Mesodermal cell (in vitro differentiated cells): Measurements from ENCODE around the gene EEF1B2.
"Not testable (repeated sequence)": the region's sequence is repeated elsewhere in the genome, so short reads cannot be mapped to it uniquely, and the experiment has no call there.

Source experiments
- H3K27ac ChIP-seq: 2 replicates; pipeline ENCODE4 v1.7.0; 2013; ENCODE audit warnings: mild to moderate bottlenecking, low read depth, low read length, moderate library complexity; ENCODE audit not compliant: severe bottlenecking
- H3K36me3 ChIP-seq: 2 replicates; pipeline ENCODE4 v1.7.1; 2013; ENCODE audit warnings: mild to moderate bottlenecking, low read length, moderate library complexity; ENCODE audit not compliant: control insufficient read depth, insufficient read depth
- H3K4me1 ChIP-seq: one replicate; pipeline ENCODE4 v1.7.1; 2013; ENCODE audit warnings: mild to moderate bottlenecking, low read length; ENCODE audit not compliant: insufficient read depth, control insufficient read depth, poor library complexity, severe bottlenecking
- H3K4me3 ChIP-seq: 2 replicates; pipeline ENCODE4 v1.7.0; 2013; ENCODE audit warnings: low read length, control low read depth, mild to moderate bottlenecking; ENCODE audit not compliant: insufficient read depth, poor library complexity, severe bottlenecking; ENCODE audit errors: extremely low read depth
- H3K9me3 ChIP-seq: 2 replicates; pipeline ENCODE4 v1.7.1; 2013; ENCODE audit warnings: mild to moderate bottlenecking, low read length, moderate library complexity; ENCODE audit not compliant: control insufficient read depth
- whole genome bisulfite sequencing, 2 experiments: methylation state at CpG; one replicate each; pipeline ENCODE4 v1.1.5; 2013; ENCODE audit warnings: missing lambda C conversion rate in 2 of 2; ENCODE audit not compliant: insufficient coverage in 2 of 2; 5-methylcytosine and 5-hydroxymethylcytosine counted together

EEF1B2 gene

DNA sequence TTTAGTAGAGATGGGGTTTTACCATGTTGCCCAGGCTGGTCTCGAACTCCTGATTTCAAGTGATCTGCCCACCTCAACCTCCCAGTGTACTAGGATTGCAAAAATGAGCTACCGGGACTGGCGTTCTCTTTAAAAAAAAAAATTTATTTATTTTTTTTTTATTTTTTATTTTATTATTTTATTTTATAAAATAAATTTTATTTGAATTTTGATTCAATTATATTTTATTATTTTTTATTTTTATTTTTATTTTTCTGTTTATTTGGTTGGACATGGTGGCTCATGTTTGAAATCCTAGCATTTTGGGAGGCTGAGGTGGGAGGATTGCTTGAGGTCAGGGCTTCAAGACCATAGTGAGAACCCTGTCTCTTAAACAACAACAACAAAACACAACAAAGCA is 32.5 kb downstream of the EEF1B2 start:
- Histone ChIP-seq H3K36me3 (no peaks in the 10 kb centered on the region), H3K9me3 (no peaks in the 10 kb centered on the region), H3K4me1 (no peaks in the 10 kb centered on the region), H3K27ac (no peak overlapping the region), H3K4me3 (no peak overlapping the region)
- WGBS, 2 experiments: no CpG with 5 or more reads among the region's 3 CpGs

DNA sequence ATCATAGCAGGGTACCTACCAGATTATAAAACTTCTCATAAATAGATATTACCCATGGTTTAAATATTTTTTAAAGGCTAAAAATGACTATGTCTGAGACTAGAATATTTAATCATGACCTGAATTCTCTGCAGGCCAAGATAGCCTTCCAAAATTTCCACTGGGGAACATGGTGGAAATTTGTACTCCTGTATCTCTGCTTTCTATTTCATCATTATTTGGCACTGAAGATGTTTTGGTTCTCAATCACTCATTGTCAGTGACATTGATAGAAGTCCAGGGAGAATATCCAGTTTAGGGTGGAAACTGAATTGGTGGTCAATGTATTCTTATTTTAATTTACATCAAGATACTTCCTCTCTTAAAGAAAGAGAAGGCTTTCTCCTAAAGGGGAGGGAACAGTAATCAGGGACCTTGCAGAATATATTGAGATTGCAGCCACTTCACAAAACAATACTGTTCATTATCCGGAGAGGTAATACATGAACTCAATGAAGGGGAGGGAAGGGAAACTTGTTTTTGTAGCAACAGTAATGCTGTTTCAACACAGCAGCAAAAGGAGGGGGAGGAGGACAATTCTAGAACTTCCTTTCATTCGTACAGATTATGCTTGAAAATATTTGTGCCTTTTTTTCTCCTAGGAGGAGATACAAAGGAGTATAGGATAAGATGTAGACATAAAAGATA is 34.1 kb downstream of the EEF1B2 start:
- Histone ChIP-seq H3K4me3 (no peak overlapping the region), H3K4me1 (no peaks in the 10 kb centered on the region), H3K9me3 (no peaks in the 10 kb centered on the region), H3K27ac (no peak overlapping the region), H3K36me3 (no peaks in the 10 kb centered on the region)
- 100% methylated on average over 1 of the region's 2 CpGs; no CpG with 5 or more reads in 1 of the 2 experiments for WGBS, 2 experiments

DNA sequence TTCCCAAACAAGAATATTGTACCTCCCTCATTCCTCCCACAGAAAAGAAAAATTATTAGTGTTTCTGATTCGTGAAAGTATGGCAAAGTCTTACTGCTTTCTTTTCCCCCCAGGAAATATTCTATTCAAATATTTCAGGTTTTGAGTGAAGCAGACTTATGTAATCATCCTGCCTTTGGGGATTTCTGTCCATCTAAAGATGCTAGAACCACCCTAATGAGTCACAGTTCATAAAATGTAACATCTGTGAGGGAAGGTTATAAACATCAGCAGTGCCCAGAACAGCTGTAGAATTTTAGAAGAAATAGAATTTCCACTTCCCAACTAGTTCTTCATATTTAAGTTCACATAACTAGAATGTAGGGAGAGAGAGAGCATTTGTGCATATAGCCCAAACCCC is 39.0 kb downstream of the EEF1B2 start:
- Histone ChIP-seq H3K4me3 (no peak overlapping the region), H3K36me3 (no peaks in the 10 kb centered on the region), H3K9me3 (no peaks in the 10 kb centered on the region), H3K27ac (no peak overlapping the region), H3K4me1 (no peaks in the 10 kb centered on the region)
- WGBS, 2 experiments: no CpG with 5 or more reads among the region's 1 CpG

DNA sequence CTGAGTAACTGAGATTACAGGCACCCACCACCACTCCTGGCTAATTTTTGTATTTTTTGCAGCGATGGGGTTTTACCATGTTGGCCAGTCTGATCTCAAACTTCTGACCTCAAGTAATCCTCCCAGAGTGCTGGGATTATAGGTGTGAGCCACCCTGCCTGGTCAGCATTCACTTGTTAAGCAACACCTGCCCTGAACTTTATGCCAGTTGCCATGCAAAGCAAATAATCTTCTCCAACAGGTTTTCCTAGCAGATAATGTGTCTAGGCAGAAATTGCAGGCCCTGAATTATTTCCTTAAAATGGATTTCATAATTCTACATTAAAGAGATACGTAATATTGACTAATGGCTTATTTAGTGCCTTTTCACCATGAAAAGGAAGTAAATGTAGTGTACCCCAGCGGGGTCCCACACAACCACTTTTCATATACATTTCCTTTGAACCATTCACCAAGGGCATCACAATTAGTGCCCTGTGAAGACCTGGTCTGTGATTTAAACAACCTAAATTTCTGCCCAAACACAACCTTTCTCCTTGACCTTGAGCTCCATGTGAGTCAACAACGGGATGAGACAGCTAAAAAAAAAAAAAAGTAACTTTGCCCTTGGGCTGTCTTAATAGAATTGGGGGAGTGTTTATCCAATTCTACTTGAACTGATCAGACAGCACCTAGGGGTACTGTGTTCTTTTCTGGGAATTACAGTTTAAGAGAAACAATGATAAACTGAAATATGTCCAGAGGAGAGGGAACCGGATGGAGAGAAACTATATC is 41.6 kb downstream of the EEF1B2 start:
- 86 to 95% methylated on average over 2 of the region's 5 CpGs for WGBS, 2 experiments
- Histone ChIP-seq H3K9me3 (no peaks in the 10 kb centered on the region), H3K4me3 (no peak overlapping the region), H3K4me1 (no peaks in the 10 kb centered on the region), H3K27ac (no peak overlapping the region), H3K36me3 (no peaks in the 10 kb centered on the region)

DNA sequence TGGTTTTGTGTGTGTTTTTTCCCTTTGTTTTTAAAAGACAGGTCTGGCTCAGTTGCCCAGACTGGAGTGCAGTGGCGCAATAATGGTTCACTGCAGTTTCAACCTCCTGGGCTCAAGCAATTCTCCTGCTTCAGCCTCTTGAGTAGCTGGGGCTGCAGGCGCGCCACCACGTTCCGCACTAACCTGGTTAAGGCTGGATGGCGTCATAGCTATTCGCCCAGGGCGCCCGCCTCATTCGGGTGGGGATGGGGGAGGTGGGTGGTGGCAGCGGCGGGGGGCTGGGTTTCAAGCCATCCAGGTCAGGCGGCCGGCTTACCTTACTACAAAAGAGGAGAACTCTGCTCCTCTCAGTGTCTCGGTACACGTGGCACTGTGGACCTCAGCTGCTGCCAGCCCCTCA is 42.8 kb downstream of the EEF1B2 start:
- Histone ChIP-seq H3K4me3 (no peak overlapping the region), H3K4me1 (no peaks in the 10 kb centered on the region), H3K27ac (no peak overlapping the region), H3K36me3 (no peaks in the 10 kb centered on the region), H3K9me3 (no peaks in the 10 kb centered on the region)
- WGBS, 2 experiments: 94 to 100% methylated on average over 6 to 10 of the region's 16 CpGs

DNA sequence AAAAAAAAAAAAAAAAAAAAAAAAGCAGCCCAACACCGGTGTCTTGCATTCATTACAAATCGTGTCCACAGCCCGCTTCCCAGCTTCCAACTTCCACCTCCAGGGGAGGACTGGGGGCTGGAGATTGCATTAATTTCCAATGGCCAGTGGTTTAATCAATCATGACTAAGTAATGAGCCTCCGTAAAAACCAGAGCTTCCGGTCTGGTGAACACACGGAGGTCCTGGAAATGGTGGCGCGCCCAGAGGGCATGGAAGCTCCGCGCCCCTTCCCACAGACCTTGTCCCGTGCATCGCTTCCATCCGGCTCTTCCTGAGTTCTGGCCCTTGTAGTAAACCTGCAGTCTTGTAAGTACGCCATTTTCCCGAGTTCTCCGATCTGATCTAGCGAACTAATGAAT is 43.6 kb downstream of the EEF1B2 start:
- no peaks in the 10 kb centered on the region for H3K9me3 ChIP-seq
- 95 to 97% methylated on average over 15 to 17 of the region's 17 CpGs for WGBS, 2 experiments
- H3K27ac ChIP-seq: no peak overlapping the region
- H3K4me1 ChIP-seq: no peaks in the 10 kb centered on the region
- no peak overlapping the region for H3K4me3 ChIP-seq
- no peaks in the 10 kb centered on the region for H3K36me3 ChIP-seq

DNA sequence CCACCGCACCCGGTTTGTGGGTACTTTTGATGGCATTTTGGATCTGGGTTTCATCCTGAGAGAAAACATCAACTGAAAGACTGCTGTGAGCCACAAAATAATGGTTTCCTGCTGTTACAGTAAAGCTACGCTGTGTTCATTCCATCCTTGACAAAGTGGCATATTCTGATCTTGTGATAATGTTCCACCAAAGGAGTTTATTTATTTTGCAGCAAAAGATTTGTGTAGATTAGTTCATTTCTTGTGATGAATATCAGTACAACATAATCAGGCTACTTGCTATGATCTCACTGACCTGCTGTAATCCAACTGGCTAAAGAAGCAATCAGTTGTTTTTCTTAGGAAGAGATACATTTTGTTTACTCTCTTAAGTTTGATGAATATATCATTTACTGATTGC is 45.0 kb downstream of the EEF1B2 start:
- Histone ChIP-seq H3K36me3 (no peaks in the 10 kb centered on the region), H3K4me1 (no peaks in the 10 kb centered on the region), H3K9me3 (no peaks in the 10 kb centered on the region), H3K4me3 (no peak overlapping the region), H3K27ac (no peak overlapping the region)
- WGBS, 2 experiments: 100% methylated on average over 2 to 3 of the region's 3 CpGs

DNA sequence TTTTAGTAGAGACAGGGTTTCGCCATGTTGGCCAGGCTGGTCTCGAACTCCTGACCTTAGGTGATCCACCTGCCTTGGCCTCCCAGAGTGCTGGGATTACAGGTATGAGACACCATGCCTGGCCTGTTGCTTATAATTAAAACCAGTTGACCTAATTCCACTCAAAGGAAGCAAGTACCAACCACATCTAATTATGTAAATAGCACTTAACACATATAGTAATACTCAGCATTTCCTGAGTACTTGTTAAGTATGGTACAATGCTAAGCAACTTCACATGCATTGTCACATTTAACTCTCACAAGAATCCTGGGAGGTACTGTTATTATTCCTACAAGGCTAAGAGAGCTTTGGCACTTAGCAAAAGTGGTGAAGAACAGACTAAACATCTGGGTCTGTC is 47.6 kb downstream of the EEF1B2 start:
- H3K4me3 ChIP-seq, H3K9me3 ChIP-seq, H3K36me3 ChIP-seq, H3K27ac ChIP-seq: not testable (repeated sequence)
- peaks cover 10% of the 10 kb centered on the region for H3K4me1 ChIP-seq
- WGBS, 2 experiments: 100% methylated on average over 1 of the region's 2 CpGs; no CpG with 5 or more reads in 1 of the 2 experiments

DNA sequence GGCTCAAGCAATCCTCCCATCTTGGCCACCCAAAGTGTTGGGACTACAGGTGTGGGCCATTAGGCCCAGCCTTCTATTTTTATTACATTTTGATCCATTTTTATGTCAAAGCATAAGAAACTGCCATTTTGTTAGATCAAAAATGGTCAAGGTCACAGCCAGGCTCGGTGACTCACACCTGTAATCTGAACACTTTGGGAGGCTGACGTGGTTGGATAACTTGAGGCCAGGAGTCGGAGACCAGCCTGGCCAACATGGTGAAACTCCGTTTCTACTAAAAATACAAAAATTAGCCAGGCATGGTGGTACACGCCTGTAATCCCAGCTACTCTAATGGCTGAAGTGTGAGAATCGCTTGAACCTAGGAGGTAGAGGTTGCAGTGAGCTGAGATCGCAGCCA is 49.2 kb downstream of the EEF1B2 start:
- WGBS, 2 experiments: 94 to 95% methylated on average over 6 to 7 of the region's 7 CpGs
- H3K27ac ChIP-seq: no peak overlapping the region
- H3K4me3 ChIP-seq: no peak overlapping the region
- H3K36me3 ChIP-seq: no peaks in the 10 kb centered on the region
- no peaks in the 10 kb centered on the region for H3K9me3 ChIP-seq
- H3K4me1 ChIP-seq: peaks cover 24% of the 10 kb centered on the region

DNA sequence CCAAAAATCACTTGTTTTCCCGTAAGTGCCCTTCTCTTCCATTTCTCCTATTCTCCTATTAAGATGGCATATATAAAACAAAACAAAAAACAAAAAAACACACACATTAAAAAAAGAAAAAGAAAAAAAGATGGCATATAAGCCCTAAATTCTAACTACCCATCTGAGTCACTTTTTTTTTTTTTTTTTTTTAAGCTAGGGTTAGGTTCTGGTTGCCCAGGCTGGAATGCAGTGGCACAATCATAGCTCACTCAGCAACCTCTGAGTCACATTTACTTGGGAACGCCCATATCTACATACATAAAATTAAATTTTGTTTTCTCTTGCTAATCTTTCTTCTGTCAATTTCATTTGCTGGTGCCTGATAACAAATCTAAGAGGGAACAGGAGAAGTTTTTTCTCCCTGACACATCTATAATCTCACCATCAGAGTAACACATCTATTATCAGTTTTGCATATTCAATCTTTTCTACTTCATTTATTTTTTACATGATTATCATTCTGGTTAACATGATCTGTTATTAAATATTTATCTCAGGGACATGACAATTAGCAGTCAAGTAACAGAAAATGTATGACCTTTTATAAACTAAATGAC is 52.1 kb downstream of the EEF1B2 start:
- no peak overlapping the region for H3K27ac ChIP-seq
- no peaks in the 10 kb centered on the region for H3K9me3 ChIP-seq
- 100% methylated on average over 1 of the region's 2 CpGs for WGBS, 2 experiments
- no peak overlapping the region for H3K4me3 ChIP-seq
- H3K36me3 ChIP-seq: no peaks in the 10 kb centered on the region
- peaks cover 24% of the 10 kb centered on the region for H3K4me1 ChIP-seq
